Astrocyte (in vitro differentiated cells and primary cell): Measurements from ENCODE around the gene INPP5F. TPM values are rescaled to one million over a fixed set of nuclear protein-coding genes. Genes with fewer than 3 reads are reported as not detected.
A peak's percentile ranks its signal among the peaks of the same experiment; 100 is the strongest.

ENCODE experiments used
- DNase-seq: peaks from one replicate; pipeline ENCODE4 v3.0.0-alpha.2; 2010; ENCODE audit warnings: low read depth
- FAIRE-seq: peaks from 2 replicates; lab custom pipeline; 2011; peaks lifted over from hg19 to GRCh38; lab: Jason Lieb, UNC
- H2AFZ ChIP-seq: 2 replicates; pipeline ENCODE4 v1.6.0; 2012; ENCODE audit warnings: low read depth, low read length, inconsistent platforms
- H3K27ac ChIP-seq: 2 replicates; pipeline ENCODE4 v1.5.1; 2011; ENCODE audit warnings: low read depth, low read length, inconsistent platforms
- H3K27me3 ChIP-seq: 2 replicates; pipeline ENCODE4 v1.6.0; 2011; ENCODE audit warnings: low read length, inconsistent platforms; ENCODE audit not compliant: insufficient read depth
- H3K36me3 ChIP-seq: 2 replicates; pipeline ENCODE4 v1.5.1; 2011; ENCODE audit warnings: low read length, inconsistent platforms; ENCODE audit not compliant: insufficient read depth
- H3K4me1 ChIP-seq: 2 replicates; pipeline ENCODE4 v1.5.1; 2011; ENCODE audit warnings: low read length, inconsistent platforms; ENCODE audit not compliant: insufficient read depth
- H3K4me2 ChIP-seq: 2 replicates; pipeline ENCODE4 v1.6.0; 2012; ENCODE audit warnings: low read length, inconsistent platforms
- H3K4me3 ChIP-seq: 2 replicates; pipeline ENCODE4 v1.5.1; 2011; ENCODE audit warnings: low read depth, mild to moderate bottlenecking, low read length, inconsistent platforms; ENCODE audit not compliant: insufficient read depth
- H3K79me2 ChIP-seq: 2 replicates; pipeline ENCODE4 v1.6.0; 2012; ENCODE audit warnings: mild to moderate bottlenecking, low read length, inconsistent platforms; ENCODE audit not compliant: insufficient read depth
- H3K9ac ChIP-seq: 2 replicates; pipeline ENCODE4 v1.6.0; 2012; ENCODE audit warnings: mild to moderate bottlenecking, low read length, inconsistent platforms
- H3K9me3 ChIP-seq: 2 replicates; pipeline ENCODE4 v1.5.1; 2012; ENCODE audit warnings: low read depth, mild to moderate bottlenecking, low read length, inconsistent platforms; ENCODE audit not compliant: insufficient read depth
- H4K20me1 ChIP-seq: 2 replicates; pipeline ENCODE4 v1.6.0; 2012; ENCODE audit warnings: low read length, inconsistent platforms; ENCODE audit not compliant: insufficient read depth
- H3K27ac Mint-ChIP-seq: one replicate; pipeline ENCODE4 v1.8.0; 2021; ENCODE audit warnings: mild to moderate bottlenecking, mixed read lengths; ENCODE audit not compliant: unreplicated experiment
- H3K27me3 Mint-ChIP-seq: one replicate; pipeline ENCODE4 v1.8.0; 2021; ENCODE audit warnings: low read depth, mixed read lengths; ENCODE audit not compliant: unreplicated experiment
- H3K36me3 Mint-ChIP-seq: one replicate; pipeline ENCODE4 v1.8.0; 2021; ENCODE audit warnings: low read depth, mixed read lengths; ENCODE audit not compliant: unreplicated experiment
- H3K4me1 Mint-ChIP-seq: one replicate; pipeline ENCODE4 v1.8.0; 2021; ENCODE audit warnings: low read depth, mixed read lengths; ENCODE audit not compliant: unreplicated experiment
- H3K4me3 Mint-ChIP-seq: one replicate; pipeline ENCODE4 v1.8.0; 2021; ENCODE audit warnings: mild to moderate bottlenecking, moderate library complexity, mixed read lengths; ENCODE audit not compliant: unreplicated experiment
- H3K9me3 Mint-ChIP-seq: one replicate; pipeline ENCODE4 v1.8.0; 2021; ENCODE audit warnings: mild to moderate bottlenecking, mixed read lengths; ENCODE audit not compliant: unreplicated experiment
- CTCF ChIP-seq: IDR thresholded peaks from 2 replicates; pipeline ENCODE4 v1.5.1; 2011; ENCODE audit warnings: low read depth, mild to moderate bottlenecking, inconsistent platforms, low read length, moderate library complexity; ENCODE audit not compliant: insufficient read depth
- EZH2 ChIP-seq: IDR thresholded peaks from 2 replicates; pipeline ENCODE4 v1.6.1; 2012; ENCODE audit warnings: mild to moderate bottlenecking, low read length, inconsistent platforms; ENCODE audit not compliant: insufficient read depth
- total RNA-seq: library from RNA; stranded (reverse); gene quantifications from 2 replicates; pipeline ENCODE4 v1.2.1, GENCODE V29; 2021

INPP5F gene
- total RNA-seq, 1 donor from 2014 or later, result 101 TPM

GRCh38 chr10:119849944-119850343 lies 124.1 kb downstream of the INPP5F start:
- peak overlapping the region; percentile 76 for H3K27ac ChIP-seq
- TF ChIP-seq CTCF (no peak), EZH2 (no peak)

GRCh38 chr10:119852277-119852676 lies 126.4 kb downstream of the INPP5F start:
- Histone ChIP-seq H4K20me1 (no peaks in the 10 kb centered on the region), H3K27me3 (no peaks in the 10 kb centered on the region), H2AFZ (no peak overlapping the region), H3K27ac (no peak overlapping the region), H3K9me3 (no peaks in the 10 kb centered on the region), H3K4me3 (no peak overlapping the region), H3K4me2 (no peak overlapping the region), H3K4me1 (peaks cover 16% of the 10 kb centered on the region), H3K36me3 (peaks cover 28% of the 10 kb centered on the region), H3K79me2 (peaks cover 6% of the 10 kb centered on the region), H3K9ac (no peak overlapping the region)
- FAIRE-seq (no peak), DNase-seq (no peak)
- Mint-ChIP-seq H3K4me3 (no peak overlapping the region), H3K4me1 (peaks cover 17% of the 10 kb centered on the region), H3K36me3 (peaks cover 7% of the 10 kb centered on the region), H3K27me3 (no peaks in the 10 kb centered on the region), H3K27ac (no peak overlapping the region), H3K9me3 (no peaks in the 10 kb centered on the region)
- TF ChIP-seq CTCF (no peak), EZH2 (no peak)

More at GRCh38 chr10:119849944-119850343, 124.1 kb downstream of the INPP5F start:
- Mint-ChIP-seq H3K9me3 (no peaks in the 10 kb centered on the region), H3K4me1 (peaks cover 17% of the 10 kb centered on the region), H3K4me3 (peak overlapping the region; percentile 4), H3K27me3 (no peaks in the 10 kb centered on the region), H3K36me3 (peaks cover 16% of the 10 kb centered on the region), H3K27ac (peak overlapping the region; percentile 82)
- Histone ChIP-seq H3K36me3 (peaks cover 45% of the 10 kb centered on the region), H3K79me2 (peaks cover 4% of the 10 kb centered on the region), H3K9me3 (no peaks in the 10 kb centered on the region), H3K9ac (no peak overlapping the region), H3K4me3 (no peak overlapping the region), H3K4me2 (peak overlapping the region; percentile 59), H3K4me1 (peaks cover 16% of the 10 kb centered on the region), H2AFZ (no peak overlapping the region), H3K27me3 (no peaks in the 10 kb centered on the region), H4K20me1 (no peaks in the 10 kb centered on the region)
- no peak for FAIRE-seq
- DNase-seq, result no peak

- no peak overlapping the region for H3K4me3 Mint-ChIP-seq
- H3K27me3 ChIP-seq, result no peaks in the 10 kb centered on the region
- FAIRE-seq, result no peak
- peaks cover 6% of the 10 kb centered on the region for H3K79me2 ChIP-seq
- no peak overlapping the region for H3K4me3 ChIP-seq
- H3K4me1 ChIP-seq, result peaks cover 16% of the 10 kb centered on the region
- H2AFZ ChIP-seq, result no peak overlapping the region
- DNase-seq, result no peak
- H4K20me1 ChIP-seq, result no peaks in the 10 kb centered on the region
- no peak overlapping the region for H3K27ac Mint-ChIP-seq
- H3K9ac ChIP-seq, result no peak overlapping the region
- no peaks in the 10 kb centered on the region for H3K9me3 ChIP-seq
- H3K36me3 ChIP-seq, result peaks cover 26% of the 10 kb centered on the region
- TF ChIP-seq CTCF, result no peak
- no peak for TF ChIP-seq EZH2
- H3K4me2 ChIP-seq, result no peak overlapping the region
- H3K27ac ChIP-seq, result no peak overlapping the region
- H3K9me3 Mint-ChIP-seq, result no peaks in the 10 kb centered on the region
- H3K36me3 Mint-ChIP-seq, result peaks cover 7% of the 10 kb centered on the region
- H3K27me3 Mint-ChIP-seq, result no peaks in the 10 kb centered on the region
- H3K4me1 Mint-ChIP-seq, result peaks cover 17% of the 10 kb centered on the region
These were observed 127.0 kb downstream of the INPP5F start for GRCh38 chr10:119852822-119853221.
